Measurements from ENCODE around the gene VRK2. TPM values are rescaled to one million over a fixed set of nuclear protein-coding genes. Genes with fewer than 3 reads are reported as not detected.

VRK2 gene
- total RNA-seq, 1 experiment from 2014 or later, result 39.6 TPM

DNA sequence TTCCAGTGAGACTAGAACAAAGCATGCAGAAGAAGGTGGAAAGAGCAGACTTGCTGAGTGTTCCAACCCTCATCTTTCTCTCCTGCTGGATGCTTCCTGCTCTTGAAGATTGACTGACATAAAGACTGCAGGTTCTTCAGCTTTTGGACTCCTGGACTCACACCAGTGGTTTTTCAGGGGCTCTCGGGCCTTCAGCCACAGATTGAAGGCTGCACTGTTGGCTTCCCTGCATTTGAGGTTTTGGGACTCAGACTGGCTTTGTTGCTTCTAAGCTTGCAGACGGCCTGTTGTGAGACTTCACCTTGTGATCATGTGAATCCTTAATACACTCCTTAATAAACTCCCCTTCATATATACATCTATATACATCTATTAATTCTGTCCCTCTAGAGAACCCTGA is 20.4 kb downstream of the VRK2 start:
- no peak overlapping the region for H3K27ac ChIP-seq (ENCODE audit: low read length)
- H3K9me3 ChIP-seq (ENCODE audit: control insufficient read depth, insufficient read depth, low read depth, low read length), result no peaks in the 10 kb centered on the region
- ChIA-PET CTCF (no interaction called here), POLR2A (no interaction called here)
- intact Hi-C loops (cut with micrococcal nuclease; ENCODE audit: unreplicated experiment) (no loop called here), in situ Hi-C loops (cut with HindIII; ENCODE audit: low pct_unique_long_range_greater_than_20kb, low sequenced_read_pairs) (no loop called here)
- TF ChIP-seq POLR2AphosphoS5 (IDR thresholded peaks at IDR 0.05; ENCODE audit: low read depth, low read length) (no peak), TCF7L2 (IDR thresholded peaks at IDR 0.05; ENCODE audit: low read depth, low read length) (no peak), SIN3A (IDR thresholded peaks at IDR 0.05; ENCODE audit: borderline replicate concordance, insufficient read depth, low read depth, low read length) (no peak), REST (IDR thresholded peaks at IDR 0.05; ENCODE audit: insufficient read depth in 1 of 2, low read depth in 2 of 2, low read length in 1 of 2) (no peak)
- TF ChIP-seq, protein P1, sequence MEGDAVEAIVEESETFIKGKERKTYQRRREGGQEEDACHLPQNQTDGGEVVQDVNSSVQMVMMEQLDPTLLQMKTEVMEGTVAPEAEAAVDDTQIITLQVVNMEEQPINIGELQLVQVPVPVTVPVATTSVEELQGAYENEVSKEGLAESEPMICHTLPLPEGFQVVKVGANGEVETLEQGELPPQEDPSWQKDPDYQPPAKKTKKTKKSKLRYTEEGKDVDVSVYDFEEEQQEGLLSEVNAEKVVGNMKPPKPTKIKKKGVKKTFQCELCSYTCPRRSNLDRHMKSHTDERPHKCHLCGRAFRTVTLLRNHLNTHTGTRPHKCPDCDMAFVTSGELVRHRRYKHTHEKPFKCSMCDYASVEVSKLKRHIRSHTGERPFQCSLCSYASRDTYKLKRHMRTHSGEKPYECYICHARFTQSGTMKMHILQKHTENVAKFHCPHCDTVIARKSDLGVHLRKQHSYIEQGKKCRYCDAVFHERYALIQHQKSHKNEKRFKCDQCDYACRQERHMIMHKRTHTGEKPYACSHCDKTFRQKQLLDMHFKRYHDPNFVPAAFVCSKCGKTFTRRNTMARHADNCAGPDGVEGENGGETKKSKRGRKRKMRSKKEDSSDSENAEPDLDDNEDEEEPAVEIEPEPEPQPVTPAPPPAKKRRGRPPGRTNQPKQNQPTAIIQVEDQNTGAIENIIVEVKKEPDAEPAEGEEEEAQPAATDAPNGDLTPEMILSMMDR (IDR thresholded peaks at IDR 0.05), result no peak
- ATAC-seq (no peak), DNase-seq (ENCODE audit: low read depth, low spot score) (no peak)
- H3K27me3 ChIP-seq (ENCODE audit: control insufficient read depth, insufficient read depth, low read length), result no peaks in the 10 kb centered on the region
- H3K36me3 ChIP-seq (ENCODE audit: control insufficient read depth, insufficient read depth, low read length), result peaks cover 3% of the 10 kb centered on the region; the same call in 1 of the 2 replicates
- H3K4me3 ChIP-seq (ENCODE audit: low read depth in 2 of 2, low read length in 2 of 2), result no peak overlapping the region
- no peaks in the 10 kb centered on the region for H3K4me1 ChIP-seq (ENCODE audit: control insufficient read depth, insufficient read depth, low read length)
- BruUV-seq (replicated peaks), result no TSS peak

- H3K27ac ChIP-seq (ENCODE audit: low read length), result no peak overlapping the region
- no peak overlapping the region for H3K4me3 ChIP-seq (ENCODE audit: low read depth in 2 of 2, low read length in 2 of 2)
- in situ Hi-C loops (cut with HindIII; ENCODE audit: low pct_unique_long_range_greater_than_20kb, low sequenced_read_pairs) (no loop called here), intact Hi-C loops (cut with micrococcal nuclease; ENCODE audit: unreplicated experiment) (no loop called here)
- POLR2A ChIA-PET, result no interaction called here
- no peaks in the 10 kb centered on the region for H3K4me1 ChIP-seq (ENCODE audit: control insufficient read depth, insufficient read depth, low read length)
- no peak for ATAC-seq
- H3K9me3 ChIP-seq (ENCODE audit: control insufficient read depth, insufficient read depth, low read depth, low read length), result no peaks in the 10 kb centered on the region
- no TSS peak for BruUV-seq (replicated peaks)
- CTCF ChIA-PET, result no interaction called here
- H3K27me3 ChIP-seq (ENCODE audit: control insufficient read depth, insufficient read depth, low read length), result no peaks in the 10 kb centered on the region
- TF ChIP-seq TCF7L2 (IDR thresholded peaks at IDR 0.05; ENCODE audit: low read depth, low read length), result no peak
- TF ChIP-seq SIN3A (IDR thresholded peaks at IDR 0.05; ENCODE audit: borderline replicate concordance, insufficient read depth, low read depth, low read length), result no peak
- TF ChIP-seq POLR2AphosphoS5 (IDR thresholded peaks at IDR 0.05; ENCODE audit: low read depth, low read length), result no peak
- TF ChIP-seq, protein P1 (IDR thresholded peaks at IDR 0.05), result no peak
- no peak for TF ChIP-seq REST (IDR thresholded peaks at IDR 0.05; ENCODE audit: insufficient read depth in 1 of 2, low read depth in 2 of 2, low read length in 1 of 2)
- DNase-seq (ENCODE audit: low read depth, low spot score), result no peak
- H3K36me3 ChIP-seq (ENCODE audit: control insufficient read depth, insufficient read depth, low read length), result no peaks in the 10 kb centered on the region
These were observed 24.2 kb downstream of the VRK2 start for GRCh38 chr2:58070765-58071164.
